HG03460 (cell line): ENCODE measurements around the gene UBE2R2.
A peak's percentile ranks its signal among the peaks of the same experiment; 100 is the strongest.
"Not testable (repeated sequence)": the region's sequence is repeated elsewhere in the genome, so short reads cannot be mapped to it uniquely, and the experiment has no call there.

ENCODE experiments used
- ATAC-seq: cut with Tn5 transposase; IDR thresholded peaks from one replicate; pipeline ENCODE4 v1.9.1; 2021; ENCODE audit not compliant: unreplicated experiment

Gene UBE2R2

GRCh38 chr9:33816327-33817252, at the start of gene UBE2R2:
Gene UBE2R2 (plus strand): TSS chr9:33817160. CDS start chr9:33817758, 598 bp downstream.
- ATAC-seq: peak; percentile 49

DNA sequence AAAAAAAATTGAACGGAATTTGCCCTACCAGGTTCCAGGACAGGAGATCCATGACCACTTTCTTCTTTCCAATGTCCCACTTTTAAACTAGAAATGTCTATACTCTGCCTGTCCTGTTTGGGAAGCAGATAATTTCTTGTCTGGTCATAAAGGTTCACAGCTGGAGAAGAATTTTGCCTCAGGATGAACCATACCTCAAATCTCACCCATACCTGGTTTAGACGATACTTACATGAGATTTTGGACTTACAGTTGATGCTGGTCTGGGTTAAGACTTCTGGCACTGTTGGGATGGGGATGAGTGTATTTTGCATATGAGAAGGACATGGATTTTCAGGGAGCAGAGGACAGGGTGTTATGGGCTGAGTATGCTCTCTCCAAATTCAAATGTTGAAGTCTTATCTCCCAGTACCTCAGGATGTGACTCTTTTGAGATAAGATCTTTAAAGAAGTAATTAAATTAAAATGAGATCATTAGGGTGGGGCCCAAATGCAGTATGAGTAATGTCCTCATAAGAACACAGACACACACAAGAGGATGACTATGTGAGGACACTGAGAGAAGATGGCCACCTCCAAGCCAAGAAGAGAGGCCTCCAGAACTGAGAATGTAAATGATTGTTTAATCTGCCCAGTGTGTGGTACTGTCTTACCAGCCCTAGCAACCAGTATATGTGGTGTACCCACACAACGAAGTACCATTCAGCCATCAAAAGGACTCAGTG, 46.6 kb upstream of the UBE2R2 start:
- ATAC-seq: not testable (repeated sequence)

- ATAC-seq: not testable (repeated sequence)
These were observed 43.8 kb upstream of the UBE2R2 start for GRCh38 chr9:33773135-33773534.

DNA sequence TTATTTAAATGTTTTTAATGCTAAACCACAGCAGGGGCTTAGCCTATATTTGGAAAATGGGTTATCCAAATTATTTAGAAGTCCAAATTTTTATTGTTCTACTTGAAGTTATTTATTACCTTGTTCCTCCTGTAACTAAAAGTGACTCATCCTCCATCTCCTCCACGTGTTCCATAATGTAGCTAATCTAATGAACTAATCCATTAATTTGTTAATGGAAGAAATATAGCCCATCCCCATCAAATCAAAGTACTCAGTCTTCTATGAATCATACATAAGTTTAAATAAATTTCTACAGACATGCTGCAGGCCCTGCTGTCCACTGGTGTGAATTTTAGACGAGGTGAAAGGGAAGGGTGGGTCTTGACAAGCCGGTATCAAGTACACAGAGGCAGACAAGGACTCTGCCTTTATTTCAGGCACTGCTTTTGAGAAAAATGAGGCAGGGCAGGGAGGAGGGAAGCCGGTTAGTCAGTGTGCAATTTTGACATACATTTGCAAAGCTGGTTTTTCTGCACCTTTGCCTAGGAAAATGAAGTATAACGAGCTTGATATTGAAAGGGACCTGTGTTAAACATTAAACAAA, 42.8 kb upstream of the UBE2R2 start:
- ATAC-seq: not testable (repeated sequence)

GRCh38 chr9:33776578-33776977, 40.4 kb upstream of the UBE2R2 start:
- ATAC-seq: no peak

- no peak for ATAC-seq
These were observed 38.1 kb upstream of the UBE2R2 start for GRCh38 chr9:33778700-33779351.

GRCh38 chr9:33780276-33780675, 36.7 kb upstream of the UBE2R2 start:
- ATAC-seq: no peak

- ATAC-seq: no peak
These were observed 35.2 kb upstream of the UBE2R2 start for GRCh38 chr9:33781736-33782135.

DNA sequence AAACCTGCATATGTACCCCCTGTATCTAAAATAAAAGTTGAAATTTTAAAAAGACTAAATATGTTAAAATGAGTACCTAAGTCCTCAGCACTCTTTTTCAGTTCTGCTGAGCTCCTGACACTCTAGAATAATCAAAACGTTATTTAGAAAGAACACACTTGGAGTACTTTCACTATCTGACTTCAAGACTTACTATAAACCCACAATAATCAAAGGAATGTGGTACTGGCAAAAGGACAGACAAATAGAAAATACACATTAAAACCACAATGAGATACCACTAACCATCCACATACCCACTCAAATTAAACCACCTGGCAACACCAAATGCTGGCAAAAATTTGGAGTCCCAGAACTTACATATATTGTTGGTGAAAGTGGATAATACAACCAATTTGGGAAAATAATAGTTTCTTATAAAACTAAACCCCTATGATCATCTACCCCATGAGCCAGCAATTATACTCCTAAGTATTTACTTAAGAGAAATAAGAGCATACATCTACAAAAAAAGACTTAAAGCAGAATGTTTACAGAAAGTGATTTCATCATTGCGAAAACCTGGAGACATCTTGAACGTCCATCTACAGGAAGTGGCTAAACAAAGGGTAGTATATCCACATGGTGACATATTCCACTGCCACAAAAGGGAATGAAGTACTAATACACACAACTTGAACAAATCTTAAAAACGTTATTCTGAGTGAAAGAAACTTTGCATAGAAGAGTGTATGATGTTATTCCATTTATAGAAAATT, 34.4 kb upstream of the UBE2R2 start:
- ATAC-seq: no peak

DNA sequence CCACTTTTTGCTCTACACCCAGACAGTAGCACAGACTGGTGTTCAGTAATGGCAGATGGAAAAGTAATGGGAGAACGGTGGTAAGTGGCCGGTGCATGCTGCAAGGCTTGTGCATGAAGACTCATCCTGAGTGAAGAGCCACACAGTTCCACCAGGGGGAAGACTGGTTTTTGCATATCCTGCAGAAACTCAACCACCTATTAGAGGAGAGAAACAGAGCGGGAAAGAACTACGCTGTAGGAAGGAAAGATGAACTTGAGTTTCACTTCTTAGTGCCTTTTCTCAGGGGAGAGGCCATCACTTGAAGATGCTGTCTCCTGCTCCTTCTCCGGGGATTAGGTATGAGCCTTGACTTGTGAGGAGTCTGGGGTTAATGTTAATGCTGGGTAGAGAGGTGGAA, 31.0 kb upstream of the UBE2R2 start:
- no peak for ATAC-seq

- no peak for ATAC-seq
These were observed 30.3 kb upstream of the UBE2R2 start for GRCh38 chr9:33786681-33787080.

GRCh38 chr9:33787839-33788238, 29.1 kb upstream of the UBE2R2 start:
- no peak for ATAC-seq

DNA sequence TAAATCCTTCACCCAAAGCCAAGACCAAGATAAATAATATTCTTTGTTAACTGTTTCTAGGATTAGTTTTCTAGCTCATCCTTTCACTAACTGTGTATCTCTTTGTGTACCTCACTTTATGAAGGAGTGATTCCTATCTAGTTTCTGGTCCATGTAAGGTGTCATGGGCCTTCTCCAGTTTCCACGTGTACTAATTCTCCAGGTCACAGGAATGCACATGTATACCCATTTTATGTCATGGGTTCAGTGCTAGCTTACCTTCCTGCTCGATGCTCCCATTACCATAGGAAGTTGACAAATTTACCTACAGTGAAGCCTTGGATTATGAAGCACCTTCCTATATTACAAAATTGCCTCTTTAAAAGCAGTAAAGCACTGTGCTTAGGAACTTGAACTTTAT, 27.5 kb upstream of the UBE2R2 start:
- ATAC-seq: not testable (repeated sequence)

GRCh38 chr9:33791117-33791516, 25.8 kb upstream of the UBE2R2 start:
- no peak for ATAC-seq

DNA sequence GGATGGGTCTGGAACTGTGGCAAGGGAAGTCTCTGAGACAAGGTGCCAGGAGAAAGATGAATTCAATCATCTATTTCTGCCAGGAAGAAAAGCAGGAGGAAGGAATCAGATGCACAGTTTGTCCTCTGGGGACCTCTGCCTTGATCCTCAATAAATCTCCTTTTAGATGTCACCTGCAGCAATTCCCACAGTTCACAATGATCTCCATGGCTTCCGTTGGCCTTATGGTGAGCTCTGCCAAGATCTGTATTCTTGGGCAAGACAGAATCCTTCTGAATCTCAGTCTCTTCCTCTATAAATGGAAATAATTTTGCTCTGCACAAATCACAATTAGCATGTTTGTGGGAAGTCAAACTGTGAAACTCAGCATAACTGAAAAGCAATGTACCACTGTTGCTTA, 23.5 kb upstream of the UBE2R2 start:
- ATAC-seq: not testable (repeated sequence)

DNA sequence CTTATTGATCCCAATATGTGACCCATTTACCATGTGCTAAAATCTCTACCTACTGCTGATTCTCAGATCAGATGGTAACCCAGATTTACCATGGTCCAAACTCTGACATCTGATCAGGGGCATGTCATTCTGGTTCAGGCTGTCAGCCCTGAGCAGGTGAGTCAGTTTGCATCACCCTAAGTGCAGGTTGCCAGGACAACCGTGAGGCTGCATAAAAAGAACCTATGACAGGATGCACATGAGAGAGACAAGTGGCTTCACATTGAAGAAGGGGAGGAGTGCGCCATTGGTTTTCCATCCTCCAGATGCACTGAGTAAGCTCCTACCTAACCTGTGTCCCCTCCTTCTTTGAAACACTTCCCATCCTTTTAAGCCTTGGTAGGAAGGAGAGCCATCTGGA, 22.4 kb upstream of the UBE2R2 start:
- no peak for ATAC-seq

DNA sequence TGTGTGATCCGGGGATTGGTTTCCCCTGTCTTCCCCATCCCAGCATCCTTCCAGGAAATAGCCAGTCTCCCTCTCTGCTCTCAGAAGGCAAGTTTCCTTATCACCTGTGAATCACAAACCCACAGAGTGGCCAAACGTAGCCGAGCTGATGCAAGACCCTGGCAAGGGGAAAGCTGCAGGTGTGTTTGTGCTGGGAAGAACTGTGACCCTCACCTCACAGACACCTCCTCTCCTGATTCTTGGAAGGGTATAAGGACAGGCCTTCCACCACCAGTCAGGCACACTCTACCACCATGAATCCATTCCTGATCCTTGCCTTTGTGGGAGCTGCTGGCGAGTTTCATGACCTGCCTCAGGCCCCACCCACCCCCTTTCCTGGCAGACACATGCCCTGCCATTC, 21.7 kb upstream of the UBE2R2 start, which contains the start of gene PRSS3:
PRSS3 (plus strand) TSS at position 281 of the 400 bp plus-strand sequence; CDS start at position 294, 13 bp downstream.
- ATAC-seq: no peak

GRCh38 chr9:33795819-33796218, 21.1 kb upstream of the UBE2R2 start:
- no peak for ATAC-seq

DNA sequence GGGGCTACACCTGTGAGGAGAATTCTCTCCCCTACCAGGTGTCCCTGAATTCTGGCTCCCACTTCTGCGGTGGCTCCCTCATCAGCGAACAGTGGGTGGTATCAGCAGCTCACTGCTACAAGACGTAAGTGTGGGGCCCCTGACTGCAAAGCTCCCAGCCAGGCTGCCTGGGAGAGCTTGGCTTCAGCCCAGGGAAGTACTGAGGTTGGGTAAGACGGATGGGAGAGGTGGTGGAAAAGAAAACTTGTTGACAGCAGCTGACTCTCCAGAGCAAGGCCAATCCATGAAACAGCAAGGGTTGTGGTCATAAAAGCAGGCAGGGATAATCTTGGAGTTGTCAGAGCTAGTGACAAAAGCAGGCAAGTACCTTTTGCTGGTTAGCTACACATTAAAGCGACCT, 20.3 kb upstream of the UBE2R2 start:
- ATAC-seq: not testable (repeated sequence)

DNA sequence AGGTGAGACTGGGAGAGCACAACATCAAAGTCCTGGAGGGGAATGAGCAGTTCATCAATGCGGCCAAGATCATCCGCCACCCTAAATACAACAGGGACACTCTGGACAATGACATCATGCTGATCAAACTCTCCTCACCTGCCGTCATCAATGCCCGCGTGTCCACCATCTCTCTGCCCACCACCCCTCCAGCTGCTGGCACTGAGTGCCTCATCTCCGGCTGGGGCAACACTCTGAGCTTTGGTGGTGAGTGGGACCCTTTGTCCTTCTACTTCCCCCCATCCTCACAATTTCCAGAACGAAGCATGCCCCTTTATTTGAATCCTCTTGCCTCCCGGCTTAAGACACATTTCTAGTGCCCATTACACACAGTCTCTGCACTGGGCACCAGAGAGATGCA, 19.1 kb upstream of the UBE2R2 start:
- ATAC-seq: no peak
